ENCODE results near the gene GPR149. TPM values are rescaled to one million over a fixed set of nuclear protein-coding genes. Genes with fewer than 3 reads are reported as not detected.

Gene GPR149
- total RNA-seq, 1 donor from 2014 or later, result not detected

DNA sequence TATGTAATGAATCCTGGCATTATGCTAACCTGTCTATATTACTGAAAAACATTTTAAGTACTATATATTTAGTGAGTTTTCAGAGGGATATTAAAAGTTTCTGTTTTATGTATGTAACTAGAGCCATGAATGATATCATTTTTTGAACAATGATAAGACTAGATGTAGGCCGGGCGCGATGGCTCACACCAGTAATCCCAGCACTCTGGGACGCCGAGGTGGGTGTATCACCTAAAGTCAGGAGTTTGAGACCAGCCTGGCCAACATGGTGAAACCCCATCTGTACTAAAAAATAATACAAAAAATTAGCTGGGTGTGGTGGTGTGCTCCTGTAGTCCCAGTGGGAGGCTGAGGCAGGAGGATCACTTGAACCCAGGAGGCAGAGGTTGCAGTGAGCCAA, 139.8 kb downstream of the GPR149 start:
- Mint-ChIP-seq H3K36me3 (ENCODE audit: low read depth, unreplicated experiment) (peaks cover 18% of the 10 kb centered on the region), H3K9me3 (ENCODE audit: unreplicated experiment) (no peaks in the 10 kb centered on the region), H3K4me3 (ENCODE audit: unreplicated experiment) (no peak overlapping the region), H3K27ac (ENCODE audit: unreplicated experiment) (no peak overlapping the region), H3K4me1 (ENCODE audit: unreplicated experiment) (no peaks in the 10 kb centered on the region), H3K27me3 (ENCODE audit: unreplicated experiment) (no peaks in the 10 kb centered on the region)
- TF ChIP-seq, protein P1, sequence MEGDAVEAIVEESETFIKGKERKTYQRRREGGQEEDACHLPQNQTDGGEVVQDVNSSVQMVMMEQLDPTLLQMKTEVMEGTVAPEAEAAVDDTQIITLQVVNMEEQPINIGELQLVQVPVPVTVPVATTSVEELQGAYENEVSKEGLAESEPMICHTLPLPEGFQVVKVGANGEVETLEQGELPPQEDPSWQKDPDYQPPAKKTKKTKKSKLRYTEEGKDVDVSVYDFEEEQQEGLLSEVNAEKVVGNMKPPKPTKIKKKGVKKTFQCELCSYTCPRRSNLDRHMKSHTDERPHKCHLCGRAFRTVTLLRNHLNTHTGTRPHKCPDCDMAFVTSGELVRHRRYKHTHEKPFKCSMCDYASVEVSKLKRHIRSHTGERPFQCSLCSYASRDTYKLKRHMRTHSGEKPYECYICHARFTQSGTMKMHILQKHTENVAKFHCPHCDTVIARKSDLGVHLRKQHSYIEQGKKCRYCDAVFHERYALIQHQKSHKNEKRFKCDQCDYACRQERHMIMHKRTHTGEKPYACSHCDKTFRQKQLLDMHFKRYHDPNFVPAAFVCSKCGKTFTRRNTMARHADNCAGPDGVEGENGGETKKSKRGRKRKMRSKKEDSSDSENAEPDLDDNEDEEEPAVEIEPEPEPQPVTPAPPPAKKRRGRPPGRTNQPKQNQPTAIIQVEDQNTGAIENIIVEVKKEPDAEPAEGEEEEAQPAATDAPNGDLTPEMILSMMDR (IDR thresholded peaks at IDR 0.05; ENCODE audit: unreplicated experiment), result no peak
- no peak for DNase-seq (ENCODE audit: low spot score)

Other genes starting within 250 kb of the GPR149 start
- gene DHX36, start 105.7 kb downstream of the GPR149 start, total RNA-seq (ENCODE audit: unreplicated experiment), result 53.8 TPM

All from endothelial cell (in vitro differentiated cells).